ENCODE measurements around the gene TRIP10.
"Not testable (repeated sequence)": the region's sequence is repeated elsewhere in the genome, so short reads cannot be mapped to it uniquely, and the experiment has no call there.

The TRIP10 gene

DNA sequence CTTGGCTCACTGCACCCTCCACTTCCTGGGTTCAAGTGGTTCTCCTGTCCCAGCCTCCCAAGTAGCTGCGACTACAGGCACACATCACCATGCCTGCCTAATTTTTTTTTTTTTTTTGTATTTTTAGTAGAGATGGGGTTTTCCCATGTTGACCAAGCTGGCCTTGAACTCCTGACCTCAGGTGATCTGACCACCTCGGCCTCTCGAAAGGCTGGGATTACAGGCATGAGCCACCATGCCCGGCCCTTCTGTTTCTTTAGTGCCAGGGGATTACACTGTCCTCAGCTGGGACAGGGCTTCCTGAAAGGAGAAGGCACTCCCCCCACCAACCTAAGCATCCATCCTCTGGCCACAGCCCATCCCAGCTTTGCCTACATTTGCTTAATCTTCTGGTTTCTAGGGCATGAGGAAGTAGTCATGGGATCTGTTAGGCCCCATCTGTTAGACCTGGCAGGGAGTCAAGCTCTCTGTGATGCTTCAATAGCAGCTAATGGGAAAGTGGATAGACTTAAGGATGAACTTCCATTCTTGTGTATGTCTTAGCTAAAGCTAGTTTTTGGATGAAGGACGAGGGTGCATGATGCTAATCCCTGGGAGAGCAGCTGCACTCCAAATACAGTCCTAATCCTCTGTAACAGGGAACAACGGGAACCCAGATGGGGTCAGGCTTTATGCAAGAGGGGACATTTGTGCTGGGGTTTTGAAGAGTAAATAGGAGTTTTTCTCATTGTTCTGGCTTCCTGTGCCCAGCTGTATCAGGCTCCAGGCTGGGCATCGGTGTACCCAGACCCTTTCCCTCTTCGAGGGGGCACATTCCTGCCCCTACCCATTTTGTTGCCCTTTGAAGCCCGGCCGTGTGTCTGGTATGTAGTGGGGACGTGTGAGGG, 35.6 kb downstream of the TRIP10 start:
- Histone ChIP-seq H3K27ac (ENCODE audit: low read length, poor library complexity, severe bottlenecking) (no peak overlapping the region), H3K4me3 (ENCODE audit: insufficient read depth in 1 of 2, low read depth in 1 of 2, low read length in 2 of 2) (no peak overlapping the region), H3K14ac (ENCODE audit: low read length in 2 of 2) (no peak overlapping the region), H3K9ac (ENCODE audit: low read length) (no peak overlapping the region), H4K91ac (ENCODE audit: low read length) (no peak overlapping the region), H4K8ac (ENCODE audit: low read length) (no peak overlapping the region), H3K18ac (ENCODE audit: low read depth in 1 of 2, low read length in 2 of 2) (no peak overlapping the region), H3K4me1 (ENCODE audit: control insufficient read depth, insufficient read depth, low read depth, low read length) (no peaks in the 10 kb centered on the region), H3K4ac (ENCODE audit: low read depth in 1 of 2, low read length in 2 of 2) (no peak overlapping the region), H2AFZ (ENCODE audit: low read depth, low read length) (no peak overlapping the region), H3K27me3 (ENCODE audit: control insufficient read depth in 1 of 2, insufficient read depth in 1 of 2, low read length in 2 of 2) (peaks cover 4 to 7% of the 10 kb centered on the region in 2 experiments), H3K36me3 (ENCODE audit: control insufficient read depth in 1 of 2, insufficient read depth in 2 of 2, low read depth in 1 of 2, low read length in 2 of 2) (no peaks in the 10 kb centered on the region), H2BK5ac (ENCODE audit: low read depth, low read length, poor library complexity, severe bottlenecking) (no peak overlapping the region), H2BK12ac (ENCODE audit: low read length in 2 of 2) (no peak overlapping the region), H2BK120ac (ENCODE audit: low read depth, low read length) (no peak overlapping the region), H3K9me3 (ENCODE audit: control insufficient read depth, low read length) (no peaks in the 10 kb centered on the region), H2BK15ac (ENCODE audit: low read depth, poor library complexity, severe bottlenecking) (no peak overlapping the region), H3K4me2 (ENCODE audit: low read length, poor library complexity, severe bottlenecking) (no peak overlapping the region), H3K23ac (ENCODE audit: low read length in 2 of 2) (no peak overlapping the region), H3K79me1 (replicated peaks; ENCODE audit: low read length, poor library complexity, severe bottlenecking) (no peaks in the 10 kb centered on the region), H2AK5ac (ENCODE audit: low read length, severe bottlenecking) (no peak overlapping the region)
- WGBS = 70% methylated on average over 10 of the region's 11 CpGs
- no peak for DNase-seq

DNA sequence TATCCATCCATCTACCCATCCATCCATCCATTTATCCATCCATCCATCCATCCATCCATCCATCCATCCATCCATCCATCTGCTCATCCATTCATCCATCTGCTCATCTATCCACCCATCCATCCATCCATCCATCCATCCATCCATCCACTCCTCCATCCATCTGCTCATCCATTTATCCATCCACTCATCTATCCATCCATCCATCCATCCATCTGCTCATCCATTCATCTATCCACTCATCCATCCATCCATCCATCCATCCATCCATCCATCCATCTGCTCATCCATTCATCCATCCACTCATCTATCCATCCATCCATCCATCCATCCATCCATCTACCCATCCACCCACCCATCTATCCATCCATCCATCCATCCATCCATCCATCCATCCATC, 36.6 kb downstream of the TRIP10 start:
- H2BK12ac ChIP-seq (ENCODE audit: low read length in 2 of 2); H2AK5ac ChIP-seq (ENCODE audit: low read length, severe bottlenecking); H3K9me3 ChIP-seq (ENCODE audit: control insufficient read depth, low read length); H3K36me3 ChIP-seq (ENCODE audit: control insufficient read depth in 1 of 2, insufficient read depth in 2 of 2, low read depth in 1 of 2, low read length in 2 of 2); H3K23ac ChIP-seq (ENCODE audit: low read length in 2 of 2); H4K91ac ChIP-seq (ENCODE audit: low read length); DNase-seq; H2BK120ac ChIP-seq (ENCODE audit: low read depth, low read length); H3K18ac ChIP-seq (ENCODE audit: low read depth in 1 of 2, low read length in 2 of 2); H3K4me2 ChIP-seq (ENCODE audit: low read length, poor library complexity, severe bottlenecking); H3K9ac ChIP-seq (ENCODE audit: low read length); H3K79me1 ChIP-seq (replicated peaks; ENCODE audit: low read length, poor library complexity, severe bottlenecking); H3K14ac ChIP-seq (ENCODE audit: low read length in 2 of 2); H3K4me3 ChIP-seq (ENCODE audit: insufficient read depth in 1 of 2, low read depth in 1 of 2, low read length in 2 of 2); H2BK5ac ChIP-seq (ENCODE audit: low read depth, low read length, poor library complexity, severe bottlenecking); H2AFZ ChIP-seq (ENCODE audit: low read depth, low read length); H4K8ac ChIP-seq (ENCODE audit: low read length); H3K4ac ChIP-seq (ENCODE audit: low read depth in 1 of 2, low read length in 2 of 2); H3K4me1 ChIP-seq (ENCODE audit: control insufficient read depth, insufficient read depth, low read depth, low read length); H3K27ac ChIP-seq (ENCODE audit: low read length, poor library complexity, severe bottlenecking); H2BK15ac ChIP-seq (ENCODE audit: low read depth, poor library complexity, severe bottlenecking); H3K27me3 ChIP-seq (ENCODE audit: control insufficient read depth in 1 of 2, insufficient read depth in 1 of 2, low read length in 2 of 2): not testable (repeated sequence)

DNA sequence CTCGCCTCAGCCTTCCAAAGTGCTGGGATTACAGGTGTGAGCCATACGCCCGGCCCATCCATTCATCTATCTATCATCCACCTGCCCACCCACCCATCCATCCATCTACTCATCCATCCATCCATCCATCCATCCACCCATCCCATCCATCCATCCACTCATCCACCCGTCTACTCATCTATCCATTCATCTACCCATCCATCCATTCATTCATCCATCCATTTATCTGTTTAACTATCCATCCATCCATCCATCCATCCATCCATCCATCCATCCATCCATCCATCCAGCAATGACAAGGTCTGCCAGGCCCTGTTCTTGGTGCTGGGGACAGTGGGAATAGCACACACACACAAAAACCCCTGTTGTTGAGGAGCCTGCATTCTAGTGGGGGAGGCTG, 37.5 kb downstream of the TRIP10 start:
- Histone ChIP-seq H4K91ac (ENCODE audit: low read length) (no peak overlapping the region), H2BK12ac (ENCODE audit: low read length in 2 of 2) (no peak overlapping the region), H3K14ac (ENCODE audit: low read length in 2 of 2) (no peak overlapping the region), H2BK5ac (ENCODE audit: low read depth, low read length, poor library complexity, severe bottlenecking) (no peak overlapping the region), H2BK120ac (ENCODE audit: low read depth, low read length) (no peak overlapping the region), H3K23ac (ENCODE audit: low read length in 2 of 2) (no peak overlapping the region), H3K4me1 (ENCODE audit: control insufficient read depth, insufficient read depth, low read depth, low read length) (no peaks in the 10 kb centered on the region), H3K27ac (ENCODE audit: low read length, poor library complexity, severe bottlenecking) (no peak overlapping the region), H3K4ac (ENCODE audit: low read depth in 1 of 2, low read length in 2 of 2) (no peak overlapping the region), H3K27me3 (ENCODE audit: control insufficient read depth in 1 of 2, insufficient read depth in 1 of 2, low read length in 2 of 2) (peaks cover 3 to 4% of the 10 kb centered on the region in 2 experiments), H2AFZ (ENCODE audit: low read depth, low read length) (no peak overlapping the region), H3K4me2 (ENCODE audit: low read length, poor library complexity, severe bottlenecking) (no peak overlapping the region), H3K9ac (ENCODE audit: low read length) (no peak overlapping the region), H3K4me3 (ENCODE audit: insufficient read depth in 1 of 2, low read depth in 1 of 2, low read length in 2 of 2) (no peak overlapping the region), H3K79me1 (replicated peaks; ENCODE audit: low read length, poor library complexity, severe bottlenecking) (no peaks in the 10 kb centered on the region), H3K18ac (ENCODE audit: low read depth in 1 of 2, low read length in 2 of 2) (no peak overlapping the region), H3K9me3 (ENCODE audit: control insufficient read depth, low read length) (no peaks in the 10 kb centered on the region), H2AK5ac (ENCODE audit: low read length, severe bottlenecking) (no peak overlapping the region), H4K8ac (ENCODE audit: low read length) (no peak overlapping the region), H2BK15ac (ENCODE audit: low read depth, poor library complexity, severe bottlenecking) (no peak overlapping the region), H3K36me3 (ENCODE audit: control insufficient read depth in 1 of 2, insufficient read depth in 2 of 2, low read depth in 1 of 2, low read length in 2 of 2) (no peaks in the 10 kb centered on the region)
- WGBS = 80% methylated on average over 4 of the region's 4 CpGs
- DNase-seq = no peak

DNA sequence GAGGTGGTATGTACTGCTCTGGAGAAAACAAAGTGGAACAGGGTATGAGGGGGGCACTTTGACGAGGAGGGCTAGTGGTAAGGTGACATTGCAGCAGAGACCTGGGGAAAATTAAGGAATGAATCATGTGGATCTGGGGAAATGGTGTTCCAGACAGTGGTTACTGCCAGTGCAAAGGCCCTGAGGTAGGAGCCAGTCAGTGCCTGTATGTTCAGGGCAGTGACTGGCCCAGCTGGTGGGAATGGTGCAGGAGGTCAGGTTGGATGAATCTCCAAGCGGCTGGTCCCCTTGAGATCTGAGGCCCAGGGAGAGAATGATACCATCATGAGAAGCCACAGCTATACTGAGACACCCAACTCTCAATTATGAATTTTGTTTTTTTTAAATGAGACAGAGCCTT, 38.0 kb downstream of the TRIP10 start:
- DNase-seq = no peak
- H3K4ac ChIP-seq (ENCODE audit: low read depth in 1 of 2, low read length in 2 of 2) = no peak overlapping the region
- H3K4me2 ChIP-seq (ENCODE audit: low read length, poor library complexity, severe bottlenecking) = no peak overlapping the region
- H3K18ac ChIP-seq (ENCODE audit: low read depth in 1 of 2, low read length in 2 of 2) = no peak overlapping the region
- H2BK15ac ChIP-seq (ENCODE audit: low read depth, poor library complexity, severe bottlenecking) = no peak overlapping the region
- H2BK5ac ChIP-seq (ENCODE audit: low read depth, low read length, poor library complexity, severe bottlenecking) = no peak overlapping the region
- H3K79me1 ChIP-seq (replicated peaks; ENCODE audit: low read length, poor library complexity, severe bottlenecking) = no peaks in the 10 kb centered on the region
- H4K8ac ChIP-seq (ENCODE audit: low read length) = no peak overlapping the region
- no peaks in the 10 kb centered on the region for H3K4me1 ChIP-seq (ENCODE audit: control insufficient read depth, insufficient read depth, low read depth, low read length)
- H3K27ac ChIP-seq (ENCODE audit: low read length, poor library complexity, severe bottlenecking) = no peak overlapping the region
- H2BK12ac ChIP-seq (ENCODE audit: low read length in 2 of 2) = no peak overlapping the region
- 62% methylated on average over 1 of the region's 2 CpGs for WGBS
- peaks cover 0 to 4% of the 10 kb centered on the region in 2 experiments for H3K27me3 ChIP-seq (ENCODE audit: control insufficient read depth in 1 of 2, insufficient read depth in 1 of 2, low read length in 2 of 2)
- H2BK120ac ChIP-seq (ENCODE audit: low read depth, low read length) = no peak overlapping the region
- H2AFZ ChIP-seq (ENCODE audit: low read depth, low read length) = no peak overlapping the region
- H3K9me3 ChIP-seq (ENCODE audit: control insufficient read depth, low read length) = no peaks in the 10 kb centered on the region
- H3K14ac ChIP-seq (ENCODE audit: low read length in 2 of 2) = no peak overlapping the region
- H2AK5ac ChIP-seq (ENCODE audit: low read length, severe bottlenecking) = no peak overlapping the region
- no peak overlapping the region for H3K23ac ChIP-seq (ENCODE audit: low read length in 2 of 2)
- no peak overlapping the region for H4K91ac ChIP-seq (ENCODE audit: low read length)
- H3K4me3 ChIP-seq (ENCODE audit: insufficient read depth in 1 of 2, low read depth in 1 of 2, low read length in 2 of 2) = no peak overlapping the region
- H3K36me3 ChIP-seq (ENCODE audit: control insufficient read depth in 1 of 2, insufficient read depth in 2 of 2, low read depth in 1 of 2, low read length in 2 of 2) = no peaks in the 10 kb centered on the region
- no peak overlapping the region for H3K9ac ChIP-seq (ENCODE audit: low read length)

Measured in mesenchymal stem cell (in vitro differentiated cells and primary cell).